Fibroblast of upper back skin (primary cell): ENCODE data around the gene FUT2.

Experiments
- DNase-seq: peaks from one replicate; pipeline ENCODE4 v3.0.0-alpha.2; 2013

Gene FUT2

DNA sequence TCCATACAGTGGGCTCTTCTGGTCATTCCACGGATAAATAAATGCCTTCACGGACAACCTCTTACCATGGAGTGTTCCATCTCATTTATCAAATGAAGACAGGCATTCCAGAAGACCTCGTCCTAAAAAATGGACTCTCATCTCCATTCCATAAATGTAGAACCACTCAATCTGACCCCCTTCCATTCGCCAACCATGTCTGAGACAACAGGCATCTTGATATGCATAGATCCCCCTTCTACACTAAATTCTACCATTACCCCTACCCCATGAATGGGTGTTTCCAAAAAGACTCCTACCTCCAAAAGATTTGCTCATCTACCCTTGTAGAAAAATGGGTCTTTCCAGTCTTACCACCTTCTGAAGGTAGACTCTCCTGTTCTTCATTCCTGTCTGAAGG, 35.7 kb downstream of the FUT2 start:
- no peak for DNase-seq

DNA sequence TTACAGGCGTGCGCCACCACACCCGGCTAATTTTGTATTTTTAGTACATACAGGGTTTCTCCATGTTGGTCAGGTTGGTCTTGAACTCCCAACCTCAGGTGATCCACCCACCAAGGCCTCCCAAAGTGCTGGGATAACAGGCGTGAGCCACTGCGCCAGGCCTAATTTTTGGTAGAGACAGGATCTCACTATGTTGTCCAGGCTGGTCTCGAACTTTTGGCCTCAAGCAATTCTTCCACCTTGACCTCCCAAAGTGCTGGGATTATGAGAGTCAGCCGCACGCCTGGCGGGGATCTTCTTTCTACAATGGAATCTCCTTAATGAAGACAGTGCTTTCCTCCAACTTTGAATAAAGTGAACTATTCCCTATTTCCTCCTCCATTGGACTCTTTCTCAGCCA, 38.9 kb downstream of the FUT2 start:
- no peak for DNase-seq

DNA sequence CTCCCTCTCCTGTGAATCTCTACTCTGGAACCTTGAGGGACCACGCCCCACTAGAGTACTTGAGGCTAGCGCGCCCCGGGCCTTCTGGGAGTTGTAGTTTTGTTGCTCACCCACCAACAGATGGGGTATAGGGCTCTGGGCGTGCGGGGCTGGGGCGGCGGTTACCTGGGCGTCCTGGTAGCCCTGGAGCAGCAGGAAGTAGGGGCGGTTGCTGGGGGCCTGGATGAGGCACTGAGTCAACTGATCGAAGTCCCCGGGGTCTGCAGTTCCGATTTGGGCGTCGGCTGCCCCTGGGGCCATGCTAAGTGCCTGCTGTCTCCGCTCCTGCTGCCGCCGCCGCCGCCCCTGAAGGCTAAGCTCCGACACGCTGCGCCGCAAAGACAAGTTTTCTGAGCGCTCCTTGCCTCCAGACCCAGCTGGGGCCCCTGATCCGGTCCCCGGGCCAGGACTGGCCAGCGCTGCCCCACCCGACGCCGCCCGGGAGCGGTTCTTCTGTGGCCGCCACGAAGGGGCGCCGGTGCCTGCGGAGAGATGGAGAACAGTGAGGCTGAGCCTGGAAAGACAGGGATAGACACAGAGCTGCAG, 39.4 kb downstream of the FUT2 start:
- no peak for DNase-seq

DNA sequence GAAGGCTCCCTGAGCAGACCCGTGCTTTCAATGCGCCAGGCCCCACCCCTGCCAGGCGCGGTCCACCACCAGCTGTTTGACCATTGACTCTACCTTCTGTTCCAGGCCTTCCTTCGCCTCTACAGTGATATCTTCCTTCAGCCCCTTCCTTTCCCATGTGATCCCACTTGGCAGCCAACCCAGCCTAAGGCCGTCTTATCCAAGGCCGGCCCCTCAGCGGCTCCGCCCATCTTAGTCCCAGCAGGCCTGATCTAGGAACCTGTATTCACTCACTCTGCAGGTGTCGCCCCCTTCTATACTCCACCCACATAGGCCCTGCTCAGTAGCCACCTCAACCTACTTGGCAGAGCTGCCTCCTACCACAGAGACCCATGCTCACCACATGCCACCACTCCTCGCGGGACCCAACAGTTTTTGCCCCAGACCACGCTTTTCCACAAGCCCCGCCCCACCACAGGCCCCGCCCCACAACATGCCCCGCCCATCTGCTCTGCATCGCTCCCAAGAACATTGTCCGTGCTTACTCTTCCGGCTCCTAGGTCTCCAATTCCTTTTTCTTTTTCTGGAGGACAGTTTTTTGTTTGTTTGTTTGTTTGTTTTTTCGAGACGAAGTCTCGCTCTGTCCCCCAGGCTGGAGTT, 41.7 kb downstream of the FUT2 start:
- no peak for DNase-seq

DNA sequence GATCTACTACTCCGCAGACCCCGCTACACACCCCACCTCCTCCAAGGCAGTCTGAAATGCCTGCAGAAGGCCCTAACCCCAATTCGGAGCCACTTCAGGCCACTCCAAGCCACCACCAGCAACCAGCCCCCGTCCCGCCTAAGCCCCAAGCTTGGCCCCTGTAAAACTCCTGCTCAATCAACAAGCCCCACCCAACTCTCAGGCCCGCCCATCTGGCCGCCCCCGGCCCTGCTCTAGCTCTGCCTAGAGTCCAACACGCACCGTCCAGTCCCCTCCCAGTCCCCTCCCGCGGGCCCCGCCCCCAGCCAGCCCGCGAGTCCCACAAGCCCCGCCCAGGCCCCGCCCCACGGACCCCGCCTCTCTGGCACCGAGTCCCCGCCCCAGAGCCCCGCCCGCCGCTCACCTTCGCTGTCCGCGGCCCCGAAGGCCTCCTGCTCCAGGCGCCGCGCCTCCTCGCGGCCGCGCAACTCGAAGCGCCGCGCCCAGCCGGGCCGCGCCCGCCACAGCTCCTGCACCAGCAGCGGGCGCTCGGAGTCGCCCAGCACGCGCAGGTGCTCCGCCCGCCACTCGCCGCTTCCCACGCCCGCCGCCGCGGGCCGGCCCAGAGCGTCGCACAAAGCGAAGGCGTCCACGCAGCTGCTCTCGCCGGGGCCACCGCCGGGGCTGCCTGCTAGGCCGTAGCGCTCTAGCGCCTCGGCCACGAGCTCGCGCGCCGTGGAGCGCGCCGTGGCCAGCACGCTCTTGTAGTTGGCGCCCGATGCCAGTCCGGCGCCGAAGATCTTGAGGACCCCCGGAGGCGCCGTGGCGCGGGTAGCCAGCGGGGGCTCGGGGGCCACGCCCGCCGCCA, 43.0 kb downstream of the FUT2 start:
- DNase-seq: peak; percentile 73

DNA sequence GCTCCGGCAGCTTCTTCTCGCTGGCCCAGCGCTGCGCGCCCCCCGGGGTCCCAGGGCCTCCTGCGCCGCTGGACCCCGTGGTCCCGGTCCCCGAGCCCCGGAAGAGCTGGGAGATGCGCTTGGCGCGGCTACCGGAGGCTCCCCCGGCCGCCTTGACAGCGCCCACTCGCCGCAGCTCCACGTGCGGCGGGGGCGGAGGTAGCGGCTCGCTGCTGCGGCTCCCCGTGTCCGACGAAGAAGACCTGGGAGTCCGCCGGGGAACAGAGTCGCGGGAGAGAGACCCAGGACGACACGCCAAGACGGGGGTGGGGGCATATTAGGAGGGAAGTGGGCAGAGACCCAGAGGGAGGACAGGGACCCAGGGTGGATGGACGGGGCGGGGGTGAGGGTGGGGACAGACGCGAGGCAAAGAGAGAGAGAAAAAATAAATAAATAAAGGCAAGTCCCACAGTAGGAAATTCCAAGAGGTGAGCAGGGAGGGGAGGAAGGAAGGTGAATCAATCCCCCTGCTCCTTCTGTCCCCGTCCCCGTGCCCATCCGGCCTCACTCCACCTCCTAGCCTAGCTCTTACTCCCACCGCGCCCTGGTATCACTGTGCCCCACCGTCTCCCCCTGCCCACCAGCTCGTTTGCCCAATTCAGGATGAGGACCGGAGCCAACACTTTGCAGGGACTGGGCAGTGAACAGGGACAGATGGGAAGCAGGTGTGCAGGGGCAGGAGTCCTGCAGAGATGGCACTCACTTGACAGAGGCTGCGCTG, 43.8 kb downstream of the FUT2 start:
- no peak for DNase-seq

DNA sequence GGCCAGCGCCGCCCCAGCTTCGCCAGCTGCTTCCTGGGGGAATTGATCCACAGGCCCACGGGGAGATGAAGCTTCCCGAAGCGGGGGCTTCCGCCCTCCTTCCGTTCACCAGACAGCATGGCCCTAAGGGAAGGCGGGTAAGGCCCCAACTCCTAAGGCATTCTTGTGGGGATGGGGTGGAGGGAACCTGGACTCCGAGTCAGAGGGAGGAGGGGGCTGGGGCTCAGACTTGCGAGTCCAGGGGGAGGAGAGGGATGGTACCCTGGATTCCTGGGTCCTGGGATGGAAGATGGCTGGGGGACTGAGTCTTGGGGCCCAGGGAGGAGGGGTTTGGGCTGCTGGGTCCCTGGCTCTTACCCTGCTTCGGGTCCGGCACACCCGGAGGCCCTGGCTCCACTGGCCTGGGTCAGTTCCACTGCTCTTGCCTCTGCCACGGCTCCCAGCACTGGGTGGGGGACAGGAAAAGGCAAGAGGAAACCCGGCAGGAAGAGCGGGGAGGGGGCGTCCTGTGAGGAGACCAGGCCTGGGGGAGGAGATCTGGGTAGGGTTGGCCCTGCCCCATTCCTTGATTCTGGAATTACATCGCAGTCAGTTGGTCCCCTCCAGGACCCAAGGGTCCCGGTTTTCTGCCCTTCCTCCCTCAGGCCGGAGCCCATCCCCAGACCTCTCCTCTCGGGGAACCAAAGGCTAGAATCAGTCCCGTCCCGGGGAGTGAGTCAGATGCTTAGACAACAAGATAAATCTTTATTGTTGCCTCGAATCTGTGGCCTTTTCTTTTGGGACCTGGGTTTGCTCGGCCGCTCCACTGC, 44.6 kb downstream of the FUT2 start, which contains the start of gene RASIP1:
TSS of gene RASIP1 (minus strand) at position 447 of the 809 bp plus-strand sequence. CDS start at position 119, 328 bp downstream.
- DNase-seq: no peak

DNA sequence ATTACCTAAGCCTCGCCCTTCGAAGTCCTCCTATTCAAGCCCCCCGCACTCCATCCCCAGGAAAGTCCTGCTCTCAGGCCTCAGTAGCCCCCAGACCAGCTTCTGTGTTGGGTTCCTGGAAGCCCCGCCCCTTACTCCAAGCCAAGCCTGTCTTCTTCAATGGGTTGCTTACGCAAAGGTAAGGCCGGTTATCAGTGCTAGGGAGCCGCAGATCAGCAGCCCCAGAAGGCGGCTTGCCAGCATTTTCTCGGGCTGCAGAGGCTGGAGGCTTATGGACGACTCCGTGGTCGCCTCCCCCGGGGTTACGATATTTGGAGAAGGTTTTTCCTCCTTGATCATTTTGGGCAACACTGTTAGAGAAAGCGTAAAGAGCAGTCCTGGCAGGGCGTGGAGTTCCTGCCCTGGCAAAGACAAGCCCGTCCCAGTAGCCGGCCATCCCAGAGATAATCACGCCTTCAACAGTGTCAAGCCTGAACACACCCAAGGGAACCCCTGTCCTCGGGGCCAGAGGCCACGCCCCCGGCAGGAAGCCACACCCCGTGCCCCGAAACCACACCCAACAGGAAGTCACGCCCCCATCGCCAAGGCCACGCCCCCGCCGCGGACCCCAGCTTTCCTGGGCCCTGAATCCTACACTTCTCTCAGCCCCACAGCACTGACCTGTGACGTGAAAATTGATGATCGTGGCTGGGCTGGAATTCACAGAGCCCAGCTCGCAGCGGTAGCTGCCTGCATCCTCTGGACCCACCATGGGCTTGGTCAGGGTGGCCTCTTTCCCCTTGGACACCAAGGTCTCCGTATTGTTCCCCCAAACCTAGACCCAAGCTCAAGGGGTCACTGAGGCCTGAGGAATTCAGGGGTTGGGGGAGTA, 45.6 kb downstream of the FUT2 start:
- no peak for DNase-seq

DNA sequence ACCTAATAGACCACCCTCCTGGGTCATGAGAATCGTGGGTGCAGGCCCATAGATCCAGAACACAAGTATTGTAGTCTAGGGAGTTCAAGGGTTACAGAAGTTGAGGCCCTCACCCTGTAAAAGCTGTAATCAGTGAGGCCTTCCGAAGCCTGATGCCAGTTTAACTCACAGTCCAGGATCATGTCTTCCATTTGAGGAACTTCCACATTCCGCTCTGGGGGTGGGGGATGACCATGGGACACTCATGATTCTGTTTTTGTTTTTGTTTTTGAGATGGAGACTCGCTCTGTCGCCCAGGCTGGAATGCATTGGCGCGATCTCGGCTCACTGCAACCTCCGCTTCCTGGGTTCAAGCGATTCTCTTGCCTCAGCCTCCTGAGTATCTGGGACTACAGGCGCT, 46.3 kb downstream of the FUT2 start:
- DNase-seq: no peak

DNA sequence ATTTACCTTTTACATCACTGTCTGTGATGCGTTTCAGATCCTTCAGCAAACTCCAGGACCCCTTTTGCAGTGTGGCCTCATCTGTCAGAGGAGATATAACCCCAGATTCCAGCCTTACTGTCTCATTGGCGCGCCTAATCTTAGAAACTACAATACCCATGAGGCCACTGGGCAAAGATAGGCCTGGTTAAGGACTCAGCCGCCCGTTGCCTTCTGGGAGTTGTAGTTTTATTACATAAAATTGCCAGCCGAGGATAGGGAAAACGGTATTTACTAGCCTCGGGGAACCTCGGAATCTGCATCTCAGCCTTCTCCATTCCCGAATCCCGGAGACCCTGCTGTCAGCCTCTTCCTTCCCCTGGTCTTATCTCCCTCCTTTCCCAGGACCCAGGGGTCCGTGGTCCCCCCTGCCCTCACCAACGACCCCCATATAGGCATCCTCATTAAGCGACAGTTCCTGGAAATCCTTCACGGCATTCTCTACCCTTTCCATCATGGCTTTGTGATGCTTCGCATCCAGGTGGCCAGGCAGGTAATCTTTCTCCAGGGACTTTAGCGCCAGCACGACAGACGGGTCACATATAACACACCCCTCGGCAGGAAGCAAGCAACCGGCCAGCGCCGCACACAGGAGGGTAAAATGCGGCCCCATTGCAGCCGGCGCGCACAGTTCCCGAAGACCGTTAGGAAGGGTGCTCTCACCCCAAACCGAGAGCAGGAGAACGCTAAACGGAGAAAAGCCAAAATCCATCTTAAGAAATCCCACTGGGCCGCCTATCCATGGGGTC, 49.6 kb downstream of the FUT2 start:
- peak; percentile 58 for DNase-seq

DNA sequence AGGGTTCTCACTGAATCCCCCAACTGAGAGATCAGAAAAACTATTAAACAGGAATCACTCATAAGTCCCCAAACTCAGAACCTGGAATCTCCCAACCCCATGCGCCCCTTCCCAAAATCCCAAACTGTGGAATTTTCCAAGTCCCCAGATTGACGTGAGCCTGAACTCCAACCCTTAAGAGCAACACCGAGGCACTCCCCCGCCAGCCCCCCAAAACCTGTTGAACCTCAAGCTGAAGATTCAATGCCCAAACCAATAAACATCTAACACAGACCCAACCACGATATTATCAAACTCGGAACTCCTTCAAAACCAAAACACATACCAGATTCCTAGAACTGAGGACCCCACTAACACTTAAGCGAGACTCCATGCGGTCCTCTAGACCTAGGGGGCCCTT, 50.3 kb downstream of the FUT2 start:
- no peak for DNase-seq

DNA sequence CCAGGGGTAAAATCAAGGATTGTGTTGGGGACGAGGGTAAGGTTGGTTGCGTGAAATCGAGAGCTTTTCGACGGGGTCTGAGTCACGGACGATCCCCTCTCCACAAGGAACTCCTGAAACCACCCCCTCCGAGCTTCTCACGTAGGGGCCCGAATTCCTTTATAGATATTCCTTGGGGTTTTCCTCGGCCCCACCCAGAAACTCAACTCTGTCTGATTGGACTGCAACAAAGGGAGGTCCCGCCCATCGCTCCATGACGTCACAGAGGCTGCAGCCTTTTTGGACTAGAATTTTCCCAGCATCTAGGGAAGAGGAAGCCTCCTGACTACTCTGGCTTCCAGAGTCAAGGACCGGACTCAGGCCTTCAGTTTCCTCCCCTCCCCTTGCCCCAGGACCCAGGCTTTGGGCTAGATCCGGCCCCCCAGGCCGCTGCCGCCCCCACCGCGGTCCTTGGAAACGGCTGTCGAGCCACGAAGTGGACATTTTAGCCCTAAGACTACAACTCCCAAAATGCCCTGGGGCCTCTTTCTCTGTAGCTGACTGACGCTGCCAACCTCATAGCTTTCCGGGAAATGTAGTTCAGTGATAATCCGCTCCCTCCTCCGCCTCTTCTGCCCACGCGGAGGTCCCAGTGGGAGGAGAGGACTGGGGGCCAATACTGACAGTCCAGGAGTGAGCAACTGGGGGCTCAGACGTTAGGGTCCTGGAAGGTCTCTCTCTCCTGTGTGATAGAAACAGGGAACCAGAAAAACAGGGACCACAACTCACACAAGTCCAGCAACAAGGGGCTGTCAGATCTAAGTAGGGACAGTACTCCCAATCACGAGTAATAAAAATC, 51.2 kb downstream of the FUT2 start, which contains the start of gene IZUMO1:
TSS of gene IZUMO1 (minus strand) at position 172 of the 838 bp plus-strand sequence. CDS start 1,050 bp downstream, outside the sequence.
- DNase-seq: peak; percentile 91

DNA sequence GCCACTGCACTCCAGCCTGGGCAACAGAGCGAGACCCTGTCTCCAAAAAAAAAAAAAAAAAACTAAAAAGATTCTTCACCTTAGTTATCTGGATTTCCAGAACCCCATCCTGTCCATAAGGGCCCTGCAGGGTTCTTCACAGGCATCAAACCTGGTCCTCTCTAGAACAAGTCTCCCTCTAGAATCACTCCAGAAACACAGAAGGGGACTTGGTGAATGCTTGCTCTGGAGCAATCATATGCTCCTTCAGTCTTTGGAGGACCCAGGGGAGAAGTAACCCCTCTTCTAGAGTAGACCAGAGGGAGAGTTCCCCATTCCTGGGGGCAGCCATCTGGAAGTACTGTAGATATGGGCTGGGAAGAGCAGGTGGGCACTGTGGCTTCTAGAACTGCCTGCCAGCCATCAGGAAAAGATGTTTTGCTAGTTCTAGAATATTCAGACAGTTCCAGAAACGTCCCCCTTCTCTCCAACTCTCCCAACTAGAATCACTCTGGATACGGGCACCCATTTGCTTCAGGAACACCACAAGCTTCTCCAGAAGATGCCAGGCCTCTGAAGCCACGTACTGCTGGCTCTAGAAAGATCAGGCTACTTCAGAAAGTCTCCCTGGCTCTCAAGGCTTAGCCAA, 53.9 kb downstream of the FUT2 start:
- no peak for DNase-seq

DNA sequence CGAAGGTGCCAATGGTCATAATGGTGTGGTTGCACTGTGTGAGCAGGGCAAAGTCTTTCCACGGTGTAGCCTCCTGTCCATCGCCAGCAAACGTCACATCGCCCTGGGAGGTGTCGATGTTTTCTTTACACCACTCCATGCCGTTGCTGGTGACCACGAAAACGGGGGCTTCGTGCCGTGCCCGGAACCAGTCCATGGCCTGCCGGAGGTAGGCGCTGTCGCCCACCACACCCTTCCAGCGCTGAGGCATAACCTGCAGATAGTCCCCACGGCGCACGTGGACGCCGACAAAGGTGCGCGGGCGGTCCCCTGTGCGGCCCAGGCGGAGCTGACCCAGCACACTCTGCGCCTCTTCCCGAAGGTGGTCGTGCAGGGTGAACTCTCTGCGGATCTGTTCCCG, 54.6 kb downstream of the FUT2 start:
- no peak for DNase-seq

DNA sequence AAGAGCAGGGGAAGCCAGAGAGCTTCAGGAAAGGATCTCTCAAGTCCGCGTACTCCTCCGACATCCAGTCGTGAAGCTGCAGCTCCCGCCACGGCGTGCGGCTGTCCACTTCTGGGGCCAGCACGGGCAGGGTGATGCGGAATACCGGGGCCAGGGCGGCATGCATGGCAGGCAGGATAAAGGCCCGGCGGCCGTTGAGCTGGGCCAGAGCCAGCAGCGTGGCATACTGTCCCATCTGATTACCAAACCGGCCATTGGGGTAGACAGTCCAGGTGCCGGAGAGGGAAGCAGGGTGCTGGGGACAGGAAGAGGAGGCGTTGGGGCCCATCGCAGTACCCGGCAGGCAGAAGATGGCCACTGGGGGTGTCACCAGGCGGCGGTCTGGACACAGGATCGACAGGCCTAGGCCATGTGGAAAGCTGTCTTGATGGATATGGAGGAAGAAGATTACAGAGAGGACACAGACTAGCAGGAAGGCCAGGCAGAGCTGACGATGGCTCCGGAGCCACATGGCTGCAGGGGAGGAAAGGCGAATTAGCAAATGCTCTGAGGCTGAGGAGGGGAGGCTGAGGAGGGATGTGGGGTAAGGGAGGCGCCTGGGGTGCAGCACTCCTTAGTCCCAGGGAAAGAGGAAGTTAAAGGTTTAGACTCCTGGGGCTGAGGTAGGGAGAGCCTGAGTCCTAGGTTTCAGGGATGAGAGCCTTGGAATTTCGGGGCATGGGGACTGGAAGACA, 55.2 kb downstream of the FUT2 start:
- DNase-seq: no peak

DNA sequence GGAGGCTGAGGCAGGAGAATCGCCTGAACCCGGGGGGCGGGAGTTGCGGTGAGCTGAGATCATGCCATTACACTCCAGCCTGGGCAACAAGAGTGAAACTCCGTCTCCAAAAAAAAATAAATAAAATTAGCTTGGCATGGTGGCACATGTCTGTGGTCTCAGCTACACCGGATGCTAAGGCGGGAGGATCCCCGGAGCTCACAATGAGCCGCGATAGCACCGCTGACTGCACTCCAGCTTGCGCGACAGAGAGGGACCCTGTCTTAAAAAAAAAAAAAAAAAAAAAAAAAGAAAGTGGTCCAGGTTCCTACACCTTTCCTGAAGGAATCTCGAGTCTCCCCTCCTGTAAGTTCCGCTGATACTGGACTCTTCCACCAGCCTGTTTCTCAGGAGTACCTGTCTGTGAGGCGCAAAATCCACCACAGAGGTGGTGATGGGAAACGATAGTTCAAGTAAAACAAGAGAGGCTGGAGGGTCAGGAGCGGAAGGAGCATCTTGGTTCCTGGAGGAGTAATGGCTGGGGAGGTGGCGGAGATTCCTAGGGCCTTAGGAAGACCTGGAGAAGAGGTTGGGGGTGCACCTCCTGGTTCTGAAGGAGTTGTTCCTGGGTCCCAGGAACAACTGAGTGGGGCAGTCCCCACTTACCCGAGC, 56.2 kb downstream of the FUT2 start:
- no peak for DNase-seq

DNA sequence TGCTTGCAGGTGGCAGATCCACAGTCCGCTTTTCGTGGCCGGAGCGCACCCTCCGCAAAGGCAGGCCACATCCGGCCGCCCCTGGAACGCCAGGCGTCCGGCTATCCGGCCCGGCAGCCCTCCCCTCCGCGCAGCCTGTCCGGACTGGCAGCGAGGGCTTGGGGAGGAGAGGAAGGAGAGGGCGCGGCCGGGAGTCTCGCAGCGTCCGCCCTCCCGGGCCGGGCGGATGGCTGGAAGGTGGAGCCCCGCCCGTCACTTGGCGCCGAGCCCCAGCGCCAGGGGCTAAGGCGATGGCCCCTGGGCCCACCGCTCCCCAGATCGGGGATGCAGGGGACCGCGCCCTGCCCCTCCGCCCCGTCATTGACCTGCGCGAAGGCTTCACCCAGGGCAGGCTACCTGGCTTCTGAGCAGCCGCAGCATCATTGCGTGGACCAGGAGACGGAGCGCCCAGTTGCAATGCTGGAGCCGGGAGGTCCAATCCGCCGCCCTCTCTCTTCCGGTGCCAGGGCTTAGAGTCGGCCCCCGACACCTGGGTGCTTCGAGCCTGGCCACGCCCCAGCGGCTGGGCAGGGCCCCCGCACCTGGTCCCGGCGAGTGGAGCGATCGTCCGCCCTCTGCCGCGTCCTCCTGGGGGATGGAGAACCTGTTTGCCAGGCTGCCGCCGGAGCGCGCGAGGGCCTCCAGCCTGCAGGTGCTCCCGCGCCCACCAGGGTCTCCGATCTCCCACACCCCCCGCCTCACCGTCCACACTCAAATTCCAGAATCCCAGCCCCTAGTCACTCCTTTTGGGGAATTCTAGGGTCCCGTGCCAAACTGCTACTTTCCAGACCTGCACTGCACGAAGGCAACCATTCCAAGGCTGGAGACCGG, 57.0 kb downstream of the FUT2 start, which contains the start of gene FUT1:
TSS of gene FUT1 (minus strand) at position 146 of the 870 bp plus-strand sequence. CDS start 1,360 bp downstream, outside the sequence.
- DNase-seq: no peak
